ENCODE data around the gene EEIG2.

EEIG2 gene

GRCh38 chr1:108551137-108551862 lies 8.6 kb upstream of the EEIG2 start:
- no peak for DNase-seq

- no peak for DNase-seq
These were observed 6.0 kb upstream of the EEIG2 start for GRCh38 chr1:108553905-108554304.

GRCh38 chr1:108554682-108555427 lies 5.0 kb upstream of the EEIG2 start:
- no peak for DNase-seq

- DNase-seq, result no peak
These were observed 3.8 kb upstream of the EEIG2 start for GRCh38 chr1:108556066-108556465.

GRCh38 chr1:108556499-108556898 lies 3.4 kb upstream of the EEIG2 start:
- DNase-seq, result no peak

- no peak for DNase-seq
These were observed 2.6 kb upstream of the EEIG2 start for GRCh38 chr1:108557296-108557695.

- peak; percentile 89 for DNase-seq
These were observed 431 bp downstream of the EEIG2 start for GRCh38 chr1:108560189-108560873.

- no peak for DNase-seq
These were observed 1.1 kb downstream of the EEIG2 start for GRCh38 chr1:108560874-108561459.

GRCh38 chr1:108561689-108562326 lies 1.9 kb downstream of the EEIG2 start:
- DNase-seq, result peak; percentile 23

- DNase-seq, result no peak
These were observed 3.9 kb downstream of the EEIG2 start for GRCh38 chr1:108563808-108564207.

- no peak for DNase-seq
These were observed 5.2 kb downstream of the EEIG2 start for GRCh38 chr1:108565081-108565480.

GRCh38 chr1:108565512-108565911 lies 5.6 kb downstream of the EEIG2 start:
- no peak for DNase-seq

- no peak for DNase-seq
These were observed 8.7 kb downstream of the EEIG2 start for GRCh38 chr1:108568589-108568988.

- no peak for DNase-seq
These were observed 9.3 kb downstream of the EEIG2 start for GRCh38 chr1:108569097-108569728.

GRCh38 chr1:108570128-108570527 lies 10.2 kb downstream of the EEIG2 start:
- no peak for DNase-seq

GRCh38 chr1:108570998-108571401 lies 11.1 kb downstream of the EEIG2 start:
- no peak for DNase-seq

GRCh38 chr1:108572182-108572581 lies 12.3 kb downstream of the EEIG2 start:
- no peak for DNase-seq

- DNase-seq, result no peak
These were observed 13.3 kb downstream of the EEIG2 start for GRCh38 chr1:108573183-108573582.

GRCh38 chr1:108574008-108574407 lies 14.1 kb downstream of the EEIG2 start:
- DNase-seq, result no peak

GRCh38 chr1:108575375-108575774 lies 15.5 kb downstream of the EEIG2 start:
- DNase-seq, result no peak

GRCh38 chr1:108583757-108584427 lies 24.0 kb downstream of the EEIG2 start:
- no peak for DNase-seq

- DNase-seq, result no peak
These were observed 24.5 kb downstream of the EEIG2 start for GRCh38 chr1:108584428-108584856.
